CD4-positive, alpha-beta T cell (primary cell): Measurements from ENCODE around the gene SMPD1. TPM values are rescaled to one million over a fixed set of nuclear protein-coding genes. Genes with fewer than 3 reads are reported as not detected.
A peak's percentile ranks its signal among the peaks of the same experiment; 100 is the strongest.
"Not testable (repeated sequence)": the region's sequence is repeated elsewhere in the genome, so short reads cannot be mapped to it uniquely, and the experiment has no call there.

Experiments used
- ATAC-seq: fragments of 200-7000 bp; cut with Tn5 transposase; one replicate; pipeline ENCODE4 v1.10.0; 2022; ENCODE audit warnings: mild to moderate bottlenecking; ENCODE audit not compliant: poor library complexity
- CTCF ChIA-PET: fragments of 350-600 bp; sonication (Branson Sonifier 250); formaldehyde crosslinking; loops from one replicate; lab custom pipeline; 2021; ENCODE audit warnings: antibody characterized with exemption, inconsistent platforms; lab: Charles Lee
- POLR2A ChIA-PET: fragments of 350-600 bp; sonication (Branson Sonifier 250); formaldehyde crosslinking; loops from one replicate; lab custom pipeline; 2021; ENCODE audit warnings: antibody characterized with exemption, inconsistent platforms; lab: Charles Lee
- DNase-seq, 14 experiments: peaks; one replicate each; pipeline ENCODE4 v3.0.0-alpha.2; 2013 to 2020; ENCODE audit warnings: mixed read lengths in 2 of 14
- H3K27ac ChIP-seq, 2 donors: one replicate each; pipeline versions ENCODE4 v1.5.1 to v1.7.0; 2013; ENCODE audit warnings: low read length in 2 of 2, low read depth in 1 of 2, mild to moderate bottlenecking in 1 of 2
- H3K27me3 ChIP-seq, 2 experiments: 1 replicate in 1 of 2; 2 replicates in 1 of 2; pipeline versions ENCODE4 v1.6.1 to v1.7.0; 2013; ENCODE audit warnings: low read length in 2 of 2, control low read depth in 1 of 2, mild to moderate bottlenecking in 1 of 2, moderate library complexity in 1 of 2; ENCODE audit not compliant: insufficient read depth in 2 of 2, control insufficient read depth in 1 of 2
- H3K36me3 ChIP-seq: one replicate; pipeline ENCODE4 v1.6.1; 2013; ENCODE audit warnings: low read length, control low read depth; ENCODE audit not compliant: insufficient read depth
- H3K4me1 ChIP-seq: one replicate; pipeline ENCODE4 v1.6.1; 2013; ENCODE audit warnings: low read length, control low read depth; ENCODE audit not compliant: insufficient read depth
- H3K4me3 ChIP-seq: one replicate; pipeline ENCODE4 v1.5.1; 2013; ENCODE audit warnings: mild to moderate bottlenecking, low read length, moderate library complexity
- H3K9me3 ChIP-seq, 2 experiments: 1 replicate in 1 of 2; 2 replicates in 1 of 2; pipeline versions ENCODE4 v1.6.1 to v1.7.0; 2013; ENCODE audit warnings: low read length in 2 of 2, mild to moderate bottlenecking in 2 of 2, control low read depth in 1 of 2, moderate library complexity in 1 of 2; ENCODE audit not compliant: control insufficient read depth in 1 of 2, insufficient read depth in 1 of 2
- H3K27ac Mint-ChIP-seq: one replicate; pipeline ENCODE4 v1.8.0; 2020; ENCODE audit warnings: mixed read lengths
- H3K27me3 Mint-ChIP-seq: one replicate; pipeline ENCODE4 v1.8.0; 2021; ENCODE audit warnings: mixed read lengths
- H3K36me3 Mint-ChIP-seq: one replicate; pipeline ENCODE4 v1.8.0; 2021; ENCODE audit warnings: low read depth, mixed read lengths
- H3K4me1 Mint-ChIP-seq: one replicate; pipeline ENCODE4 v1.8.0; 2021; ENCODE audit warnings: low read depth, mixed read lengths
- H3K4me3 Mint-ChIP-seq: one replicate; pipeline ENCODE4 v1.8.0; 2020; ENCODE audit warnings: mild to moderate bottlenecking, mixed read lengths
- H3K9me3 Mint-ChIP-seq: one replicate; pipeline ENCODE4 v1.8.0; 2020; ENCODE audit warnings: mixed read lengths
- CTCF ChIP-seq: fragments of 200-600 bp; IDR thresholded peaks from one replicate; pipeline ENCODE4 v1.8.0; 2022; ENCODE audit warnings: antibody characterized with exemption, mild to moderate bottlenecking
- intact Hi-C, 2 experiments: fragments of 100-400 bp; cut with DNase I in 1 of 2; cut with micrococcal nuclease in 1 of 2; formaldehyde crosslinking; loops; one replicate each; pipeline versions ENCODE4 v1.15.1 to v1.9.0; 2023 to 2025; cut with DNase I, micrococcal nuclease
- total RNA-seq, 174 experiments: library from RNA in 2 of 174; stranded (reverse) in 2 of 174; gene quantifications; one replicate each; pipeline ENCODE4 v1.2.3 and lab custom pipeline; 2021 to 2026

Gene SMPD1
- total RNA-seq, 2 experiments from 2014 or later, result 70.9 to 75.0 TPM

GRCh38 chr11:6388748-6389147 is 1.5 kb upstream of the SMPD1 start:
- POLR2A ChIA-PET, result interaction anchor here (1.1 to 8.4 kb wide), 4 partner anchors 10 to 93 kb away, joined by 4 to 253 read pairs (median 40); partner anchors contain the start of genes APBB1, ARFIP2 and TIMM10B
- H3K36me3 ChIP-seq, result peaks cover 16% of the 10 kb centered on the region
- H3K9me3 Mint-ChIP-seq, result no peaks in the 10 kb centered on the region
- H3K4me1 ChIP-seq, result peaks cover 43% of the 10 kb centered on the region
- H3K4me3 Mint-ChIP-seq, result peak overlapping the region; percentile 43
- no peak overlapping the region for H3K4me3 ChIP-seq
- no peaks in the 10 kb centered on the region for H3K27me3 Mint-ChIP-seq
- no peaks in the 10 kb centered on the region for H3K27me3 ChIP-seq
- H3K27ac ChIP-seq, result peak overlapping the region in 1 of 2 donors; percentile 86
- intact Hi-C loops, result loop anchor here in 1 of 2 experiments (5.0 to 10.0 kb wide), 3 partner anchors 151 to 296 kb away; partner anchors contain the start of genes CNGA4, ILK, MRPL17 and RRP8
- peaks cover 36% of the 10 kb centered on the region for H3K36me3 Mint-ChIP-seq
- H3K27ac Mint-ChIP-seq, result peak overlapping the region; percentile 93
- CTCF ChIA-PET, result interaction anchor here (0.6 to 2.1 kb wide), 6 partner anchors 10 to 209 kb away, joined by 3 to 19 read pairs (median 7); no protein-coding TSS in a partner anchor
- H3K4me1 Mint-ChIP-seq, result peaks cover 63% of the 10 kb centered on the region
- TF ChIP-seq CTCF, result no peak
- no peaks in the 10 kb centered on the region for H3K9me3 ChIP-seq
- no peak for DNase-seq
- ATAC-seq, result no peak

DNA sequence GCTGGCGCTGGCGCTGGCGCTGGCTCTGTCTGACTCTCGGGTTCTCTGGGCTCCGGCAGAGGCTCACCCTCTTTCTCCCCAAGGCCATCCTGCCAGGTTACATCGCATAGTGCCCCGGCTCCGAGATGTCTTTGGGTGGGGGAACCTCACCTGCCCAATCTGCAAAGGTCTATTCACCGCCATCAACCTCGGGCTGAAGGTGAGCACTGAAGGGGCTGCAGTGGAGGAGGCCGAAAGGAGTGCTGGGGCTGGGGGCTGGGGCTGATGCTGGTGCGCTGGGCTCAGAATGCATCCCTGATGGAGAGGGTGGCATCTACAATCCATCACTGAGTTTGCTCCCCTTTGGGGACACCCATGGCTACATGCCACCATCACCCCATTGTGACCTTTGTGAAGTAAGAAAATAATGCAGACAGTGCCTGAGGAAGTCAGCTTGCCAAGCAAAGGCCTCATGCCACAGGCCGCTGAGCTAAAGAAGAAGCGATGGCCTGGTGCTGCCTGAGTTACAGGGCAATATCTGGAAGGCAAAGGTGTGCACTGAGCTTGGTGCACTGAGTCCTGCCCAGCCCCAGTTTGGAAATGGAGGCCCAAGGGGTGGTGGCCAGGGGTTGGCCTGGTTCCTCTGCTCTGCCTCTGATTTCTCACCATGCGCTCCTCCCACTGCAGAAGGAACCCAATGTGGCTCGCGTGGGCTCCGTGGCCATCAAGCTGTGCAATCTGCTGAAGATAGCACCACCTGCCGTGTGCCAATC is 620 bp downstream of the SMPD1 start:
- ATAC-seq (no peak), DNase-seq (peak in 3 of 14 experiments; percentile 30 to 45 (median 45))
- H3K4me3 Mint-ChIP-seq, result peak overlapping the region; percentile 90
- peaks cover 58% of the 10 kb centered on the region for H3K4me1 ChIP-seq
- peaks cover 38% of the 10 kb centered on the region for H3K36me3 ChIP-seq
- no peaks in the 10 kb centered on the region for H3K9me3 ChIP-seq
- peak overlapping the region; percentile 93 for H3K27ac Mint-ChIP-seq
- no peak for TF ChIP-seq CTCF
- peak overlapping the region; percentile 95 for H3K4me3 ChIP-seq
- ChIA-PET POLR2A (interaction anchor here (0.5 to 8.4 kb wide), 16 partner anchors 10 to 355 kb away, joined by 3 to 253 read pairs (median 8); partner anchors contain the start of genes APBB1, ARFIP2, TAF10 and TIMM10B), CTCF (interaction anchor here (0.7 to 2.1 kb wide), 10 partner anchors 12 to 347 kb away, joined by 3 to 19 read pairs (median 6); partner anchors contain the start of gene MRPL17)
- H3K4me1 Mint-ChIP-seq, result peaks cover 73% of the 10 kb centered on the region
- intact Hi-C loops, result loop anchor here (1.0 to 2.0 kb wide), 5 partner anchors 11 to 90 kb away; partner anchors contain the start of genes APBB1 (in 2 of the 2), ARFIP2 (in 1 of the 2), TIMM10B (in 1 of the 2) and TRIM3 (in 1 of the 2)
- peak overlapping the region; percentile 87 to 93 for H3K27ac ChIP-seq
- no peaks in the 10 kb centered on the region for H3K27me3 Mint-ChIP-seq
- H3K27me3 ChIP-seq, result no peaks in the 10 kb centered on the region
- H3K36me3 Mint-ChIP-seq, result peaks cover 57% of the 10 kb centered on the region
- no peaks in the 10 kb centered on the region for H3K9me3 Mint-ChIP-seq

DNA sequence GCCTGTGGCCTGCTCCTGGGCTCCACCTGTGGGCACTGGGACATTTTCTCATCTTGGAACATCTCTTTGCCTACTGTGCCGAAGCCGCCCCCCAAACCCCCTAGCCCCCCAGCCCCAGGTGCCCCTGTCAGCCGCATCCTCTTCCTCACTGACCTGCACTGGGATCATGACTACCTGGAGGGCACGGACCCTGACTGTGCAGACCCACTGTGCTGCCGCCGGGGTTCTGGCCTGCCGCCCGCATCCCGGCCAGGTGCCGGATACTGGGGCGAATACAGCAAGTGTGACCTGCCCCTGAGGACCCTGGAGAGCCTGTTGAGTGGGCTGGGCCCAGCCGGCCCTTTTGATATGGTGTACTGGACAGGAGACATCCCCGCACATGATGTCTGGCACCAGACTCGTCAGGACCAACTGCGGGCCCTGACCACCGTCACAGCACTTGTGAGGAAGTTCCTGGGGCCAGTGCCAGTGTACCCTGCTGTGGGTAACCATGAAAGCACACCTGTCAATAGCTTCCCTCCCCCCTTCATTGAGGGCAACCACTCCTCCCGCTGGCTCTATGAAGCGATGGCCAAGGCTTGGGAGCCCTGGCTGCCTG is 1.4 kb downstream of the SMPD1 start:
- intact Hi-C loops, result loop anchor here (1.0 to 2.0 kb wide), 3 partner anchors 27 to 81 kb away; partner anchors contain the start of genes APBB1 (in 2 of the 2) and TRIM3 (in 1 of the 2)
- H3K4me1 Mint-ChIP-seq, result peaks cover 81% of the 10 kb centered on the region
- H3K9me3 Mint-ChIP-seq, result no peaks in the 10 kb centered on the region
- Histone ChIP-seq H3K9me3 (no peaks in the 10 kb centered on the region), H3K4me3 (peak overlapping the region; percentile 95), H3K4me1 (peaks cover 65% of the 10 kb centered on the region), H3K36me3 (peaks cover 42% of the 10 kb centered on the region), H3K27me3 (no peaks in the 10 kb centered on the region), H3K27ac (peak overlapping the region in 1 of 2 donors; percentile 93)
- ChIA-PET CTCF (interaction anchor here (1.4 to 2.0 kb wide), 2 partner anchors 13 to 346 kb away, joined by 3 to 6 read pairs; no protein-coding TSS in a partner anchor), POLR2A (interaction anchor here (0.5 to 8.4 kb wide), 7 partner anchors 11 to 276 kb away, joined by 3 to 253 read pairs (median 31); partner anchors contain the start of genes APBB1, ARFIP2 and TIMM10B)
- peak overlapping the region; percentile 93 for H3K27ac Mint-ChIP-seq
- TF ChIP-seq CTCF, result no peak
- DNase-seq (peak in 1 of 14 experiments; percentile 27), ATAC-seq (no peak)
- H3K4me3 Mint-ChIP-seq, result peak overlapping the region; percentile 90
- H3K36me3 Mint-ChIP-seq, result peaks cover 64% of the 10 kb centered on the region
- no peaks in the 10 kb centered on the region for H3K27me3 Mint-ChIP-seq

DNA sequence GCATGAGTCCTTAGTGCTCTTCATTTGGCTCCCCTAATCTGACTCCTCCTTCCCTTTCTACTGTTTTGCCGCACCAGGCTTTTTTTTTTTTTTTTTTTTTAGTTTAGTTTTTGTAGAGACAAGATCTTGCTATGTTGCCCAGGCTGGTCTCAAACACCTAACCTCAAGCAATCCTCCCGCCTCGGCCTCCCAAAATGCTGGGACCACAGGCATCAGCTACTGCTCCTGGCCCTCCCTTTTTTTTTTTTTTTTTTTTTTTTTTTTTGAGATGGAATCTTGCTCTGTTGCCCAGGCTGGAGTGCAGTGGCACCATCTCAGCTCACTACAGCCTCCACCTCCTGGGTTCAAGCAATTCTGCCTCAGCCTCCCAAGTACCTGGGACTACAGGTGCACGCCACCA is 2.0 kb downstream of the SMPD1 start:
- peaks cover 70% of the 10 kb centered on the region for H3K4me1 ChIP-seq
- H3K27ac Mint-ChIP-seq, result peak overlapping the region; percentile 93
- peak overlapping the region in 1 of 2 donors; percentile 93 for H3K27ac ChIP-seq

More for the DNA sequence above, 2.0 kb downstream of the SMPD1 start:
- peaks cover 86% of the 10 kb centered on the region for H3K4me1 Mint-ChIP-seq
- Histone ChIP-seq H3K36me3 (peaks cover 47% of the 10 kb centered on the region), H3K4me3 (peak overlapping the region; percentile 30)
- H3K27me3 Mint-ChIP-seq, ATAC-seq, H3K9me3 ChIP-seq, intact Hi-C loops, H3K9me3 Mint-ChIP-seq, H3K27me3 ChIP-seq: not testable (repeated sequence)
- peaks cover 71% of the 10 kb centered on the region for H3K36me3 Mint-ChIP-seq
- DNase-seq, result peak in 1 of 14 experiments; percentile 29
- peak overlapping the region; percentile 90 for H3K4me3 Mint-ChIP-seq
- POLR2A ChIA-PET, result interaction anchor here (2.9 to 8.4 kb wide), 4 partner anchors 11 to 25 kb away, joined by 31 to 253 read pairs (median 68); partner anchors contain the start of gene APBB1
- CTCF ChIA-PET, result interaction anchor here (2.0 kb wide), 1 partner anchor 13 kb away, joined by 6 read pairs; no protein-coding TSS in a partner anchor
